T-helper 1 cell (primary cell): Measurements from ENCODE around the gene PRKN.
"Not testable (repeated sequence)": the region's sequence is repeated elsewhere in the genome, so short reads cannot be mapped to it uniquely, and the experiment has no call there.

Experiments used
- DNase-seq, 5 donors: peaks; one replicate each; pipeline ENCODE4 v3.0.0-alpha.2; 2012 to 2020

Gene PRKN

DNA sequence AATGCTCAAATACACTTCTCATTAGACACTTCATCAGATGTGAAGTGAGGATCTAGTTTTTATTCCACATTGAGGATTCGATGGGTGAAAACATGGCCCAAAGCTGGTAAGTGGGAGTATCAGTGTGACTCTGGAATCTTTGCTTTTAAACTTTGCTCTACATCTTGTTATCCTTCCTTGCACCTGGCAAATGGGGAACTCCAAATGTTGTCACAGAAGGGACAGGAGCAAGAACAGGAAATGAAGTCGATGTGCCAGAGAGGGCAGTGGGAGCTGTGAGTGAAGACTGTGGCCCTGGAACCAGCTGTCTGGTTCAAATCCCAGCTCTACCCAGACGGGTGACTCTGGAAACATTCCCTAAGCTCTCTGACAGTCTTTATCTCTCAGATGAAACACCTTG, 1367.0 kb downstream of the PRKN start:
- no peak for DNase-seq

DNA sequence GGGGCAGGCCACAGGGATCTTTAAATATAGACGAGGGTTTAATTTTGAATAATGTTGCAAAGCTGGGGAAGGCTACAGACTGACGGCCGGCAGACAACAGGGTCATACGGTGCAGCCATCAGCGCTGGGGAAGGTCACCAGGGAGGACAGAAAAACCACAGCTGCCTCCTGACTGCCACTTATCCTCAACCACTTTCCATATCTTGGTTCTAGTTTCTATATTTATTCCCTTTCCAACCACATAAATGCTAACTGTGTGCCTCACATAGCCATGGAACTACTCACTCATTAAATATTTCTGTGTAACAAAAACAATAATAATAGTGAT, 1368.0 kb downstream of the PRKN start:
- no peak for DNase-seq

DNA sequence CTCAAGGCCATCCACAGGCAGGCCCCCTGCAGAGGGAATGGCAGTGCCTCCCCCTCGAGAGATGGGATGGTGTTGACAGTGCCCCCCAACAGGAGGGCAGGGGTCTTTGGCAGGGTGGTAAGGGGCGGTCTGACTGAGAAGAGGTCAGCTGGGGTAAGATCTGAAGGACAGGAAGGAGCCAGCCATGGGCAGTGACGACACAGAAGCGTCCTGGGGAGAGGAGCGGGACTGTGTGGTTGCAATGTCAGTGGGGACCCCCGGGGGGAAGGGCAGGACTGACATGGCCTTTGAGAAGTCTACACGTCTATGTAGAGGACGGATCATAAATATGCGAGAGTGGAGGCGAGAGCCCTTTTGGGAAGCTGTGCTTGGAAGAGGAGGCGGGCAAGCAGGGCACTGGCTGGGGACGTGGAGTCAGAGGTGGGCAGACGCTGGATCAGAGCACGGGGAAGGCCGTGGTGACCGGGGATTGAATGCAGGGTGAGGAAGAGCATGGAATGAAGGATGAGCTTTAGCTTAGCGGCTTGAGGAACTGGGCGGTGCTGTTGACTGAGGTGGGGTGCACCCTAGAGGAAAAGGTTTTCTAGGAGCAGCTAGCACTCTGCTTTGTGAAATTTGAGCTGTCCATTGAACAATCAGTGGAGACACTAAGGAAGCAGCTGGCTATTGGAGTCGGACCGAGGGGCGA, 1371.3 kb downstream of the PRKN start:
- DNase-seq, result no peak

DNA sequence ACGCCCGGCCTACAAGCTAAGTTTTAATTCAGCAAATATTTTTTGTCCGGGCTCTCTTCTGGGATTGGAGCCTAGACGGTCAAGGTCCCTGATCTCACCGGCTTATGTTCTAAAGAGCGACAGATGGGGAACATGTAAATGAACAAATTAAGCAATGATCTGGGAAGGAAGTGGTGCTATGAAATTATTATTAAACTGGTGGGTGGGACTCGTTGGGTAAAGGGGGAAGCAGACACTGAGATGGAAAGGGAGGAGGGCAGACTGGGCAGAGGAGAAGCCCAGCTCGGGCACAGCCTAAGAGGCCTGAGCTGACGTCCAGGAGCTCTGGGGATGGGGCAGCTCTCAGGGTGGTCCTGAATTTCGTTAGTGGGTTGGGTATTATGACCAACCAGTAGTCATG, 1371.9 kb downstream of the PRKN start:
- no peak for DNase-seq

DNA sequence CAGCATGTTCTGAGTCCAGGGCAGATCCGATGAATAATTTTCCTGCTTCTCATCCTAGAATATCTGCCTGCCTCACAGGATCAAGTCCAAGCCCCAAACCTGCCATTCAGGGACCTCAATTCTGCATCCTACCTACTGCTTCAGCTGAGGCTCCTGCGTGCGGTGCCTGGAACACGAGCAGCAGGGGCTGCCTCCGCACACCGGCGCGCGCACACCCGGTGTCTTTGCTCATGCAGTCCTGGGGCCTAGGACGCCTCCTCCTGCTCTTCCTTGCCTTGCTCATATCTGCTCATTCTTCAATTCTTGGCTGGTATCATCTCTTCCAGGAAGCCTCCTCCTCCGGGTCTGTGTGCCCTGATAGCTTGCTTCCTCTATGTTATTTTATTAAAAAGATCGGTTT, 1372.6 kb downstream of the PRKN start:
- no peak for DNase-seq

DNA sequence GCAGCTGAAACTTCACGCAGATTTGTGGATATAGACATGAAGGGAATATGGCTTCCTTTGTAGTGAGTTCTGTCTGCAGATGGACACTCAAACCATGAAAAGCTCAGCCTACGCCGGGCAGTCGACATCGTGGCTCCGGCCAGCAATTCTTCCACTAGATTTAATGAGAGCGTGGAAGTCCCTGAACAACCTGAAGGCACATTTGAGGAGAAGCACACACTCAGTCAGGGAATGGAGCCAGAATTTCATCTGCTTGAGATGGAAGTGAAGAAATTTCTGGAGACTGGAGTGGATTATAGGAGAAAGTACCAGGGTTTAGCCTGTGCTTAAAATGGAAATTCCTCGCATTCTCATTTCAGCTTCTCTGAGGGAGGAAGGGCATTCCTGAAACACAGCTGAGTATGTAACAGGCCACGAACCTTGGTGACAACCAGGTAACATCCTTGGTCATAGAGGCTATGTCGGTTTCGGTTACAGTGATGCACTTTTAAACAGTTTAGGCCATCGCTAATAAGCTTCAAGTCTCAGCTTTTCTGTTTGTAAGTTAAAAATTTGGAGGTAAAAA, 1373.2 kb downstream of the PRKN start:
- DNase-seq, result no peak

DNA sequence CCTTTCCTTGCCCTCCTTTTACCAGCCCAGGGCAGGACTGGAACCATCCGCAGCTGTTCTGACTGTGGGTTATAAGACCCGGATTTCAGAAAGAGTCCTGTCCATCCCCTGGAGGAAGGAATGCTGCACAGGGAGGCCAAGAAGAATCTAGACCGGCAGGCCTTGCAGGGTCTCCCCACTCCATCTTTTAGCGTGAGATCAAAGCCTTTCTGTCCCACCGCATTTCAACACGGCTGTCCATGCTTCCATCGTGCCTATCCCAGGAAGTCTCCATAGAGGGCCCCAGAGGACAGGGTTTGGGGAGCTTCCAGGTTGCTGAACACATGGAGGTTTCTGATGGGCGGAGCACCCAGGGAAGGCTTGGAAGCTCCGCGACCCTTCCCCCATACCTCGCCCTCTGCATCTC, 1374.4 kb downstream of the PRKN start:
- no peak for DNase-seq

DNA sequence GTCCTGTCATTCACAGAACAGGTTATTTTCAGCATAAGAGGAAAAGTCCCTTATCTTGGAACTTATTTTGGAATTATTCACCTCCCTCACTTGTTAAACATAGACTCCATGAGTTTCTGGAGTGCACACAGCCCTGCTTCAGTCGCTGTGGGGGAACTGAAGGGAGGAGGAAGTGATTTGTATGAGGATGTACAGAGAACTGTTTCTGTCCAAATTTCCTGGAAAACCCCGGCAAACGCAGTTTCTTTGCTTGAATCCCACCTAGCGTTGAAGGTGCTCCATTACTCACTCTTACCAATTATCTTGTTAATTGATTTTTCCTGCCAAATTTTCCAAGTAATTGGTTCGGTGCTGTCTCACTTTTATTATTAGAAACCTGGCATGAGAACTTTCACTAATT, 1375.7 kb downstream of the PRKN start:
- DNase-seq, result no peak

DNA sequence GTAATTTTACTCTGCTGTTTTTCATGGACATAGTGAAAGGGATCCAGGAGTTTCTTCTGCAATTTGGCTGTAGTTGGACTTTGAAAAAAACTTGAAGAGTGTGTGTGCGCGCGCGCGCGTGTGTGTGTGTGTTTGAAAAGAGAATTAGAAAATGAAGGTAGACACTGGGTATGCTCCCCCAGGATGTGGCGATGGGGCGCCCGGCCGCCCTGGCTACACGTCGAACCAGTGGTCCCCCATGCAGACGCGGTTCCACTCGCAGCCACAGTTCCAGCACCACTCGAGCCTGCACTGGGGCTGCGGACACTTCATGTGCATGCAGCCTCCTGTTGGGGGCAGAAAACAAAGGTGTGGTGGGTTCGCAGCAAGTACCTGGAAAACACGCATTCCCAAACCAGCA, 1377.7 kb downstream of the PRKN start:
- DNase-seq, result no peak

DNA sequence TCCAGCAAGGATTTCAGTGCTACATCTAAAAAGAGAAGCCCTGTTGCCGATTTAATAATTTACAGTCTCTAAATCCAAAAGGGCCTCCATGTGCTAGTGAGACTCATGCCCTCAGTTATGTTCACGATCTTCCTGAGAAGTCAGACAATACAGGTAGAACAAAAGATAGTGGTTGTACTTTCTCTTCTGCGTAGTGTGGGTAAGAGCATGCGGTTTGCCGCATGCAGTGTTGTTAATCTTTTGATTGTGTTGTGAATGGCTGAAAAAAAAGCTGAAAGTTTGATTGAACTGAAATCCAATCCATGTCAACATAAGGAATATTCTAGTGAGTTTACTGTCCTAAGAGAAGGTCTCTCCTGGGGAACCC, 1379.0 kb downstream of the PRKN start:
- DNase-seq, result no peak

DNA sequence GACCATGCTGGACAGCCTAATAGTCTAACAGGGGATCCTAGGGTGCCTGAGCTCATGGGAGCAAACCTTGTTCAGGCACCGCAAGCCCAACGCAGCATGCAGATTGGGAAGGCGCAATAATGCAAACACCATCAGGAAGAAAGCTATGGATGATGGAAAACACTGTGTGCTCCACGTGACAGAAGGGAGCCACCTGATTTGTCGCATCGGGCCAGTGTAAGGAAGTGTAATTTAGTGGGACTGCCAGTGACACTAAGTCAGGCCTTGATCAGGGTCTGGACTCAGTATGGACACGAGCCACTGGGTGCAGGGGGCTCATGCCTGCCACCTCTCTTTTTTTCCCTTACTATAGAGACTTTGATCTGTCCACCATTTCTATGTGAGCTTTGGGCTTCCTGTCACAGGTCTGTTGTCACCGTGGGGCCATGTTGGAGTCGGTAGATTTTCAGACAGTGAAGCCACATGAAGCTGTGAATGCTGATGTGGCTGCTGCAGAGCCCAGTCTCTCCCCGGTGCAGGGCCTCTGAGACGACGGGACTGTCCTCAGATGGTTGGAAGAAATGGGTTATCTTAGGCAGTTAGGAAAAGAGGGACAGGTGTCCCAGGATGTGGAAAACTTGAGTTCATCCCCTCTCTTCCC, 1379.5 kb downstream of the PRKN start:
- no peak for DNase-seq

DNA sequence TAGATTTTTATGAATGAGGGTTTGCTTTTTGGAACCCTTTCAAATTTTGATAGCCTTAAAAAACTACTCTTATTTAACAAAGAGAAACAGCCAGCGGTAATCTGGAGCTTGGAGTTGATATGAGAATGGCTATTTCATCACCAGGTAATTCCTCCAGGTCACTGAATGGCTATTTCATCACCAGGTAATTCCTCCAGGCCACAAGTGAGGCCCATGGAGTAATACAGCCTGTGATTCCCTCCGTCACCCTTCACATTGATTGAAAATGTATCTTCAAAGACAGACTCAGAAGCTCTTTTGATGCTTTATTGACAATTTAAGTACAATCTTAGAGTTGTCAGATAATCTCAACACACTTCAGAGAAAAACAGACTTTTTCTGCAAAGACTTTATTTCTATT, 1380.4 kb downstream of the PRKN start:
- no peak for DNase-seq

DNA sequence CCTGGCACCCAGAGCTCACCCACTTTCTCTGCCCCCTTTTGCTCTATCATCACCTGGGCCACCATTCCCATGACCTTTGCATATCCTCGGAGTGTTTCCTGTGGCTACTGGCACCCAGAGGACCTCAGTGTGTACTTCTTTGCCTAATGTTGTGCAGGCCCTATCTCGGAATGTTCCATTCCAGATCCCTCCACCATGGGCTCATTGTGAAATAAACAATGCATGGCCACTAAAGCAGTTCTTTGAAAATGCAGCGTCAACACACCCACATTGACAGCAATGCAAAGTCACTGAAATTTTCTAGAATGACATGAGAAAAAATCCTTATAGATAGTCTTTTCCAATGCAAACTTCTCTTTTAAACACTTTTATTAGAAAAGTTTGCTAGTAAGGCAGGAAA, 1380.8 kb downstream of the PRKN start:
- no peak for DNase-seq

DNA sequence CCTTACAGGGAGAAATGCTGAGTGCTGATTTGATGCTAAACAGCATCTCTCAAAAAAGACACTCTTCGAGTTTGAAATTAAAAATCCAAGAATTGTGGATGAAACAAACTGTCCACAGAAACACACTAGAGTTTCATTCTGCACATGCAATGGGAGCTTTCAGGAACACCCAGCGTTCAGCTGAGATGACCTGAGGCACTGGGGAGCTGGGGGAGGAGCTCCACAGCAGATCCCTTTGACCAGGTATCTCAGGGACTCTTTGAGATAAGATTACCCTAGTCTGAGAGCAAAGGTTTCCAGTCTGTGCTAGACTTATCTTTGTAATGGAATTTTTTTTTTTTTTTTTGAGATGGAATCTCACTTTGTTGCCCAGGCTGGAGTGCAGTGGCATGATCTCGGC, 1382.9 kb downstream of the PRKN start:
- no peak for DNase-seq

DNA sequence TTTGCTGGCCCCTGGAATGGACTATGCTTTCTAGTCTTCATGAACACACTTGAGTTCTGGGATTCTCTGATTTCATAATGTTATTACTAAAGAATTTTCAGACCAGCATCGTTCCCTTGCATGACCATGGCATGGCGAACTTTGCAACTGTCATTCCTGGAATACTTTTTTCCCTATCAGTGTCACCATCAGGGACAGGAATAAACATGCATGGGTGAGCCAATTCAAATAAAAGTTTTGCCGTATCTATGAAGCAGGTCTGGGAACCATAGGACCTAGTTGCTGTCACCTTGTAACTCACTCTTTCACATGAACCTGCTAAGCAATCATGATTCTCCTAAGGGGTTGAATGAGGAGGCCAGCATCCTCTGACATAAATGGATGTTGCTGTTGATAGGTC, 1385.5 kb downstream of the PRKN start:
- no peak for DNase-seq

DNA sequence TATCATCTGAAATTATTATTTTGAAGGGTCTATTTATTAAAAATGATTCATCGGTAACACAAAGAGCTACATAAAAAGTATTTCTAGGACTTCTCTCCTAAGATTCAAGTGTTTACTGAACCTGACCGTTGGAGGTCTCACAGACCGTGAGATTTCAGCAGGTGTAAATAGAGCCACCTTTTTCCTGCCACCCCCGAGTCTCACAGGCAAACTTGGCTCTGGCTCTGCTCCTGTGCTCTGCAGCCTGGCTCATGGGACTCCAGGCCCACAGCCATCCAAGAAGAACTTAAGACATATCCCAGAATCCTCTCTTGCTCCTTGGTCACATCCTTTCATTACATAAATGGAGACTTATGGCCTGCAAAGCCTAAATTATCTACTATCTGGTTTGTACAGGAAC, 1385.9 kb downstream of the PRKN start:
- DNase-seq, result no peak

DNA sequence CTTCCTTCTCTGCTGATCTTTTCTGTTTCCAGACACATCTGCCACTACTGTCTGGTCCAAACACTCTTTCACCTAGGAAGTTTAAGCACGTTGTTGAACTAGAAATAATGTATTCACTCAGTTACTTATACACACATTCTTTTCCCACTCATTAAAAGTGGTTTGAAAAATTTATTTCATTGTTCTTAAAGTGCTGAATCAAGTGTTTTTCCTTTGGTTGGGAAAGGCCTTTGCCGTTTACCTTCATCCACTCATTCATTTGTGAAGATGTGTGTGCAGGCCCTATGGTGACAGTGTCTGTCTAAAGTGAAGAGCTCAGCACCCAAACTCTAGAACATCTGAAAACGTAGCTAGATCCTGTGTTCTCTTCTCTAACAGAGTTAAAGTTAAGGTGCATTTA, 1389.6 kb downstream of the PRKN start:
- DNase-seq, result no peak

DNA sequence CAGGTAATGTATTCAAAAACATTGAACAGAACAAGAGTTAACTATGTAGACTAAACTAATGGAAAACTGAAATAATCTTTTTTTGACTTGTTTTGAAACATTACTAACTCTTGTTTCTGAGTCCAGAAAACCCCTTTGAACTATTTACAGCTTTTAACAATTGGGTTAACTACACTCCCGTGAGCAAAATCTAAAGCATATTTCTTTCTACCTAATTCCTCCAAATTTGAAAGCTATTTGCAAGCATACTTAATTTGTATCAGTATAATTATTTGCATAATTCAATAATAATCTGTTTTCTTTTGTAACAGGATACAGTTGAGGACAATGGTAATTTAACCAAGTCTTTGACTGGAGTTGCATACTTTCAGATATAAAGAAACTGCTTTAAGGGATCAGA, 1391.1 kb downstream of the PRKN start:
- no peak for DNase-seq

DNA sequence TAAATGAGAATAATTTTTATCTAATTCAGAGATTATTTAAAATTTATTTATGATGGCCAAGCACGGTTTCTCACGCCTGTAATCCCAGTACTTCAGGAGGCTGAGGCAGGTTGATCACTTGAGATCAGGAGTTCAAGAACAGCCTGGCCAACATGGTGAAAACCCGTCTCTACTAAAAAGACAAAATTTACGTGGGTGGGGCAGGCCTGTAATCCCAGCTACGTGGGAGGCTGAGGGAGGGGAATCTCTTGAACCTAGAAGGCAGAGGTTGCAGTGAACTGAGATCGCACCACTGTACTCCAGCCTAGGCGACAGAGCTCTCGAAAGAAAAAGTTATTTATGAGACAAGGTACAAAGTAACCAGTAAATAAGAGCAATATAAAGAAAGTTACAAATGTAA, 1394.2 kb downstream of the PRKN start:
- no peak for DNase-seq

DNA sequence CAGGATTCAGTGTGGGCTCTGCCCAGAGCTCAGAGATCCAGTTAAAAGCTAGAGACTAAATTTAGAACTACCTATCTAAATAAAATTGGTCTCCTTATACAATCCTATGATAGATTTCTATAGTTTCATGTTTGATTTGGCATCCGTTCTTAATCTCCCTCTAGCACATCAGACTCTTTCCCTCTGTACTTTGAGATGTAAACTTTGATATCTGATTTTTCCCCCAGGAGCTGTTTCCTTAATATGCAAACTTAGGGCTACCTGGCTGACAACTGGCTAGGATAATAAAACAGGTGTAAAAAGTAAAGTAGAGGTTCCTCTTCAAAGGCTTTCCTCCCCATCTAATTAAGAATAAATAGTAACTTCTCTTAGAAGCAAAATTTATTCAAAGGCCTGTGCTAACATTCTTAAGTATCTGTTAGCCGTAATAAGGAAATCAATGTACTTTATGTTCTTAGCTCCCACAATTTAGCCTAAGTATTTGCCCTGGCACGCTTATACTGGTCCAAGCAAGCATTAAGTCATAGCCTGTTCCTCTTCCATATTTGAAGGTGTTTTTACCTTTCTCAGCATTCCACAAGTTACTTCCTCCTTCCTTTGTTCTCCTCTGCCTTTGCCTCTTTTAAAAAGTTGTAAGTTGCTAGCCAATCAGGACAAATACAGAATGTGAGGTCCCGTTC, 1396.0 kb downstream of the PRKN start:
- DNase-seq, result not testable (repeated sequence)

DNA sequence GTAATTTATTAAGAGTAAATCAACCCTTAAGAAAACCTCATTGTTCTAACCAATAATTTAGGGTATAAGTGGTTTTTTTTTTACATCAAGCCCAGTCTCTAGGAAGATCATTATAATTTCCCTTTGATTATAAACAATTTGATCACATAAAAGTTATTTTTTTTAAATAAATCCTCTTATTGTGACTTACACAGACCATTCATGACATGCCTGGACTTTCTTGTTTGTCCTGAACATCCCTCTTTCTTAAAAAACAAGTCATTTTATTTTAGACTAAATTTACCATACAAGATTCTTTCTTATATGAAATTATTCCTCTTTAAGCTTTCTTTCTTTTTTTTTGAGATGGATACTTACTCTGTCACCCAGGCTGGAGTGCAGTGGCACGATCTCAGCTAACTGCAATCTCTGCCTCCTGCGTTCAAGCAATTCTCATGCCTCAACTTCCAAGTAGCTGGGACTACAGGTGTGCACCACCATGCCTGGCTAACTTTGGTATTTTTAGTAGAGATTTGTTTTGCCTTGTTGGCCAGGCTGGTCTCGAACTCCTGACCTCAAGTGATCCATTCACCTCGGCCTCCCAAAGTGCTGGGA, 1400.1 kb downstream of the PRKN start:
- no peak for DNase-seq

DNA sequence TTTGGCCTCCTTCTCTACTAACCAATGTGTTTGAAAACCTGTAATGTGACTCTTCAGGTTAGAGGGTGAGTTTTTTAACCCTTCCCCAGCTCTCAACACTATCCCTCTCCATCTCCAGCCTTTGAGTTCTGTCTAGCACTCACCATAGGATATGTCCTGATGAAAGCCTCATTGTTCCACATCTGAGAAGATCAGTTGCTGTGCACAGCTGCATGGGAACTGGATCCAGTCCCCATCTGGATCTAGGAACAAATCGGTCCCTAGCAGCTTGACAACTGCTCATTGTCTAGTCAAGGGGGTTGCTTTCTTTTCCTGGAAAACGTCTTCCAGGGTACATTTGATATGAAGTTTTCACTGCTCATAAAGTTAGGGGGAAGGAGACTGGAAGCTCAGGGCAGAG, 1408.3 kb downstream of the PRKN start:
- no peak for DNase-seq

DNA sequence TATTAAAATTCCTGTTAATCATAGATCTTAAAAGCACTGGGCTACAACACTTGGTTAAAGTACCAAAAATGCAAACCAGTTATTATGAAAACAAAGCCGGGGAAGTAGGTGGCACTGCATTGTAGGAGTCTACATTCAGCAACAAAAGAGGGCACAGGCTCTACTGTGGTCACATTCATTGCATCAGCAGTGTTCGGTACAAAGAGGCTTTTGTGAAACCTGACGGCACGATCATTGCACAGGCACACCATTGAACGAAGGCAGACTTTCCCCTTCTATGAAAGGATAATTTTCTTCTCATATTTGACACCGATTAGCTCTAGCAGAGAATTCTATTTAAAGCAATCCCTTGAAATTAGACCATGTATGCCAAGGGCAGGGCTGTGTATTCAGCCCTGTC, 1409.1 kb downstream of the PRKN start:
- DNase-seq, result no peak

DNA sequence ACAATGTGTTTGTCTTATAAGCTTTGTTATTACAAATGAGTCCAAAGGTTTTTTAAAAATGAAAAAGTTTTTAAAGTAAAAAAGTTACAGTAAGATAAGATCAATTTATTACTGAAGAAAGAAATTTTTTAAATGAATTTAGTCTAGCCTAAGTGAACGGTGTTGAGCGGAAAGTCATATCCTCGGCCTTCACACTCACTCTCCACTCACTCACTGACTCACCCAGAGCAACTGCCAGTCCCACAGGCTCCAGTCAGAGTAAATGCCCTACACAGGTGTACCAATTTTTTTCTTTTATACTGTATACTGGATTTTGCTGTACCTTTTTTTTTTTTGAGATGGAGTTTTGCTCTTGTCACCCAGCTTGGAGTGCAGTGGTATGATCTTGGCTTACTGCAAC, 1411.0 kb downstream of the PRKN start:
- no peak for DNase-seq
